ENCODE measurements around the gene EXOSC9. TPM values are rescaled to one million over a fixed set of nuclear protein-coding genes. Genes with fewer than 3 reads are reported as not detected.
A peak's percentile ranks its signal among the peaks of the same experiment; 100 is the strongest.

Gene EXOSC9
- total RNA-seq, 2 experiments from 2014 or later, result 54.2 to 56.8 TPM

DNA sequence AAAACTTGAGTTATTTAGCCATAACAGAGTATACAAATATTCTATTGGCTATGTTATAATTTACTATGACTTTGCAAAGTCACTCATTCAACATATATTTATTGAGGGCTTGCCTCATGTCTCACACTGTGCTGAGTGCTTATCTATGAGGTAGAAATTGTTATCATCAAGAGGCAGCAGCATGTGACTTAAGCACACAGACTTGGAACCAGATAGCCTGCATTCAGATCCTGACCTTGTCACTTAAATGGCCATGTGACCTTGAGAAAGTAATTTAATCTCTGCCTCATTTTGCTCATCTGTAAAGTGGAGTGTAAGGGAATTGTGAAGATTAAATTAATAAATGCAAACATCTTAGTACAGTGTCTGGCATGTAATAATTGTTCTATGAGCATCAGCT is 10.1 kb upstream of the EXOSC9 start:
- H3K27ac Mint-ChIP-seq, result no peak overlapping the region
- POLR2A ChIA-PET, result interaction anchor here (1.0 kb wide), 1 partner anchor 32 kb away, joined by 3 read pairs; no protein-coding TSS in a partner anchor
- CTCF ChIA-PET, result no interaction called here
- peaks cover 30% of the 10 kb centered on the region for H3K27me3 Mint-ChIP-seq (ENCODE audit: low read depth)
- H3K4me1 Mint-ChIP-seq (ENCODE audit: low read depth), result peaks cover 7% of the 10 kb centered on the region
- DNase-seq, result no peak
- no peaks in the 10 kb centered on the region for H3K9me3 Mint-ChIP-seq (ENCODE audit: insufficient read depth)
- H3K4me3 Mint-ChIP-seq, result no peak overlapping the region
- no peak for ATAC-seq
- no peaks in the 10 kb centered on the region for H3K36me3 Mint-ChIP-seq (ENCODE audit: low read depth)

DNA sequence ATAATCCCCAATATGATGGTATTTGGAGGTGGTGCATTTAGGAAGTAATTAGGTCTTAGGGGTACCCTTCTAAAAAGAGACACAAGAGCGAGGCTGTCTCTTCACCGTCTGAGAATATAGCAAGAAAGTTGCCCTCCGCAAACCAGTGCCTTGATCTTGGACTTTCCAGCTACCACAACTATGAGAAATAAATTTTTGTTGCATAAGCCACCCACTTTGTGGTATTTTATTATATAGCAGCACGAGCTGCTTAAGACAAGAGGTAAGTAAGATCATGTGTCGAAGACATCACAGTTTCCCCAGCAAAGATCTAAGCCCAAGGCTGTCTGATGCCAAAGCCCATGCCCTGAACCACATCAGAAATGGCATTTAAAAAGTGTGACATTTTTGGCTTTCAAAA is 9.6 kb upstream of the EXOSC9 start:
- H3K9me3 Mint-ChIP-seq (ENCODE audit: insufficient read depth), result no peaks in the 10 kb centered on the region
- H3K27me3 Mint-ChIP-seq (ENCODE audit: low read depth), result peaks cover 29% of the 10 kb centered on the region
- no peak for DNase-seq
- ATAC-seq, result no peak
- H3K27ac Mint-ChIP-seq, result no peak overlapping the region
- ChIA-PET CTCF (no interaction called here), POLR2A (no interaction called here)
- H3K36me3 Mint-ChIP-seq (ENCODE audit: low read depth), result no peaks in the 10 kb centered on the region
- peaks cover 11% of the 10 kb centered on the region for H3K4me1 Mint-ChIP-seq (ENCODE audit: low read depth)
- no peak overlapping the region for H3K4me3 Mint-ChIP-seq

DNA sequence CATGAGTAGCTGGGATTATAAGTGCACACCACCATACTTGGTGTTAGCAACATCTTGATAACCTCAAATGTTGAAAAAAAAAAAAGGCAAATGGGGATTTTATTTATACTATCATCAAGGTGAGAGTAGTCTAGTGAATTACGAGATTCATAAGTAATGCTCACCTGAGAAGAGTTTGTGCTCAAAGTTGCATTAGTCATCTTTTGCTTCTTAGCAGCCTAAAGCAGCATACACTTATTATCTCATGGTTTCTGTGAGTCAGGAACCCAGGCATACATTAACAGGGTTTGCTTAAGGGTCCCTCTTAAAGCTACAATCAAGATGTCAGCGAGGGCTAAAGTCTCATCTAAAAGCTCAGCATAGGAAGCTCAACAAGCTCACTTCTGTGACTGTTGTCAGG is 8.2 kb upstream of the EXOSC9 start:
- ChIA-PET CTCF (no interaction called here), POLR2A (no interaction called here)
- ATAC-seq (no peak), DNase-seq (no peak)
- no peak overlapping the region for H3K4me3 Mint-ChIP-seq
- H3K36me3 Mint-ChIP-seq (ENCODE audit: low read depth), result no peaks in the 10 kb centered on the region
- H3K4me1 Mint-ChIP-seq (ENCODE audit: low read depth), result peaks cover 11% of the 10 kb centered on the region
- no peaks in the 10 kb centered on the region for H3K9me3 Mint-ChIP-seq (ENCODE audit: insufficient read depth)
- H3K27me3 Mint-ChIP-seq (ENCODE audit: low read depth), result peaks cover 24% of the 10 kb centered on the region
- no peak overlapping the region for H3K27ac Mint-ChIP-seq

DNA sequence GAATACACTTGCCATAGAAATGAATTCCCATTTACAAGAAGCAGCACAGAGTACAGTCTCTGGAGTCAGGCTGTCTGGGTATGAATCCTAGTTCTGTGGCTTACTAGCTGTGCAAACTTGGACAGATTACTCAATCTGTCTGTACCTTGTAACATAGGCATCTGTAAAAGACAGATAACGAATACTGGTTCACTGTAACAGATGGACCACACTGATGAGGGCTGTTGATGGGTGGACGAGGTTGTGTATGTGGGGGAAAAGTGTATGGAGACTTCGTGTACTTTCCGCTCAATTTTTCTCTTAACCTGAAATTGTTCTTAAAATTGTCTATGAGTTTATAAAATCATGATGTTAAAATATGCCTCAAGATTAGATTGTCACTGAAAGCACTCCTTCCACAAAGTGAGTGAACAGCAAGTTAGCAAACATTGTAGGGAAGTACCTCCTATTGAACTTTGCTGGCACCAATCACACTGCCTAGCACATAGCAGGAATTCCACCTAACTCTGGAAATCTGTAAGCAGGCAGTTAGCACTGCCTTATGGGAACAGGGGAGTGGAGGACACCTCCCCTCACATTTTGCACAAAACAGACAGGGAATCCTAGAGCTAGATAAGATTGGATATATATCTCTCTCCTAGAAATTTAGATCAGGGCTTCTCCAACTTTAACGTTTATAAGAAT is 6.5 kb upstream of the EXOSC9 start:
- Mint-ChIP-seq H3K36me3 (ENCODE audit: low read depth) (no peaks in the 10 kb centered on the region), H3K4me1 (ENCODE audit: low read depth) (peaks cover 18% of the 10 kb centered on the region), H3K27me3 (ENCODE audit: low read depth) (peaks cover 18% of the 10 kb centered on the region), H3K27ac (no peak overlapping the region), H3K4me3 (no peak overlapping the region), H3K9me3 (ENCODE audit: insufficient read depth) (no peaks in the 10 kb centered on the region)
- DNase-seq (no peak), ATAC-seq (no peak)
- ChIA-PET POLR2A (no interaction called here), CTCF (no interaction called here)

DNA sequence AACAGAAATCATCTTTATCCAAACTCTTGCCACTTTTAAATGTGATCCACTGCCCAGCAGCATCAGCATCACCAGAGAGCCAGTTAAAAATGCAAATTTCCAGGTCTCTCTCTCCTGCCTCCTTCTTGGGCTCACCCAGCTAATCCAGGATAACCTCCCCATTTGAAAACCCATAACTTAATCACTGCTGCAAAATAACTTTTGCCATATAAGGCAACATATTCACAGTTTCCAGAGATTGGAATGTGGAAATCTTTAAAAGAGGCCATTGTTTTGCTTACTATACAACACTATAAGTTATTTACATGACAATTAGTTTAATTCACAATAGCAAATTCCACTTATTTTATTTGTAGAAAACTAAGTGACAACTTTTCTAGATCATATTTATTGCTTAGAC is 4.8 kb upstream of the EXOSC9 start:
- H3K4me3 Mint-ChIP-seq, result no peak overlapping the region
- no peak for DNase-seq
- peaks cover 10% of the 10 kb centered on the region for H3K27me3 Mint-ChIP-seq (ENCODE audit: low read depth)
- POLR2A ChIA-PET, result no interaction called here
- peaks cover 3% of the 10 kb centered on the region for H3K36me3 Mint-ChIP-seq (ENCODE audit: low read depth)
- H3K9me3 Mint-ChIP-seq (ENCODE audit: insufficient read depth), result no peaks in the 10 kb centered on the region
- no peak for ATAC-seq
- H3K27ac Mint-ChIP-seq, result no peak overlapping the region
- H3K4me1 Mint-ChIP-seq (ENCODE audit: low read depth), result peaks cover 31% of the 10 kb centered on the region
- CTCF ChIA-PET, result no interaction called here

DNA sequence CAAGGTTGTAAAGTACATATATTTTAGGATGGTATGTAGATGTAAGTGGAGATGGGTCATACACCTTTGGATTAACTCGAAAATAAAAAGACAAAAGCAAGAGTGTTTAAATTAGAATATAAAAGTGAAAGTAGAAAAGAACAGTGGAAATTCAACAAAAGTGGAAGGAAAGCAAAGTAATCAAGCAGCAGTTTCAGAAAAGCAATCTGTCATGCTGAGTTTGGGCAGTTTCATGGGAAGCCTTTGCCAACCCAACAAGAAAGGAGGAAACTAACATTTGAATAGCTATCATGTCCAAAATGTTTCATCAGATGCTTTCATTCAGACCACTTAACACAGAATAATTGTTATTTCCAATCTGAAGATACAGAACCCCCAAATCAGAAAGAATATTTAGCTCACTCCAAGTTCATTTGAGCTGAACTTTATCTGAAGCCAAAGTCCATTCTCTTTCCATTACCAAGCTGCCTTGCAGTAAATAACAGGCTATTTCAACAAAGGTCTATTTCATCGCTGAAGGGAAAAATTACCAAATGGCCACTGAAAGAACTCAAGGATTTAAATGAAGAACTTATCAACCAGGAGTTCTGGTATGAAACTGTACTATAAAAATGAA is 1.8 kb upstream of the EXOSC9 start:
- ATAC-seq (no peak), DNase-seq (no peak)
- Mint-ChIP-seq H3K27ac (peak overlapping the region; percentile 11), H3K9me3 (ENCODE audit: insufficient read depth) (no peaks in the 10 kb centered on the region), H3K36me3 (ENCODE audit: low read depth) (peaks cover 18% of the 10 kb centered on the region), H3K27me3 (ENCODE audit: low read depth) (peaks cover 8% of the 10 kb centered on the region), H3K4me1 (ENCODE audit: low read depth) (peaks cover 47% of the 10 kb centered on the region), H3K4me3 (peak overlapping the region; percentile 6)
- CTCF ChIA-PET, result interaction anchor here (1.0 kb wide), 1 partner anchor 102 kb away, joined by 3 read pairs; the partner anchor contains the start of gene ANXA5
- POLR2A ChIA-PET, result interaction anchor here (0.6 to 2.4 kb wide), 2 partner anchors 25 to 545 kb away, joined by 4 to 9 read pairs; partner anchors contain the start of gene CCNA2

DNA sequence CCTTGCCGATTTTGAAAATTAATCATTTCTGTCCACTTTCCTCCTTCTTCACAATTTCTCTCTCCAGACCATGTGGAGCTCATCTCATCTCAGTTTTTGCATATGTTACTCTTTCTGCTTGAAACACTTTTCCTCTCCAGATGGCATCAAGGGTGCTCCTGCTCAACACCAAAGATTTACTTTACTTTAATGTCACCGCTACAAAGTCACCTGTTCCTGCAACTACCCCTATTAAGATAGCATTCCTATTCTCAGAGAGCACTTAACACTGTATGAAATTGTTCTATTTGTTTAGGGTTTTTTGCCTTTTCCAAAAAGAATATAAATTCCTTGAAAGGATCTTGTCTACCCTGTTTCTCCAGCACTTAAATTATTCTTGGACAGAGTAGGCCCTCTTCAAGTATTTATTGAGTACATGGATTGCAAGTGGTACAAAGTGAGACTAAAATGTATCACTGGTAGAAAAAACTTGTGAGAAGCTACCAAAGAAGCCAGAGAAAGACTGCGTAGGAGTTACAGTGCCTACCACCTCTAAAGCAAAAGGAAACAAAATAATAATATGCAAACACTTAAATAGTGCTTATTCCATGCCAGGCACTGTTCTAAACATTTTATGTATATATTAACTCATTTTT is 1.1 kb upstream of the EXOSC9 start:
- peak overlapping the region; percentile 95 for H3K27ac Mint-ChIP-seq
- ChIA-PET CTCF (interaction anchor here (1.0 kb wide), 1 partner anchor 103 kb away, joined by 3 read pairs; the partner anchor contains the start of gene ANXA5), POLR2A (interaction anchor here (0.6 to 2.4 kb wide), 4 partner anchors 23 to 545 kb away, joined by 3 to 10 read pairs (median 6); partner anchors contain the start of gene CCNA2)
- ATAC-seq (no peak), DNase-seq (no peak)
- peaks cover 4% of the 10 kb centered on the region for H3K27me3 Mint-ChIP-seq (ENCODE audit: low read depth)
- peaks cover 23% of the 10 kb centered on the region for H3K36me3 Mint-ChIP-seq (ENCODE audit: low read depth)
- H3K9me3 Mint-ChIP-seq (ENCODE audit: insufficient read depth), result no peaks in the 10 kb centered on the region
- H3K4me3 Mint-ChIP-seq, result peak overlapping the region; percentile 92
- H3K4me1 Mint-ChIP-seq (ENCODE audit: low read depth), result peaks cover 47% of the 10 kb centered on the region

DNA sequence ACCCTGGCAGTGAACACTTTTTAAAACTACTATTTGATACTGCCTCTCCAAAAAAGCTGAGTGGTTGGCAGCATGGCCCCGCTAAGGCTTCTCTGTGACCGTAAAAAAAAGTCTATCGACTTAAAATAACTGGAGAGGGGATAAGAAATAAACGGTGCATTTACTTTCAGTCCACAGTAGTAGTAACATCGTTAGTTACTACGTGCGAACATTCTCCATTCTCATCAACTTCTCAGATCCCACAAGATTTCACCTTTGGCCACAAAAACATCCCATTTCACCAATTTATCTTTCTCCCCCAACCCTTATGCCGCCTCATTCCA is 524 bp upstream of the EXOSC9 start:
- Mint-ChIP-seq H3K27me3 (ENCODE audit: low read depth) (peaks cover 4% of the 10 kb centered on the region), H3K4me1 (ENCODE audit: low read depth) (peaks cover 47% of the 10 kb centered on the region), H3K36me3 (ENCODE audit: low read depth) (peaks cover 29% of the 10 kb centered on the region), H3K9me3 (ENCODE audit: insufficient read depth) (no peaks in the 10 kb centered on the region), H3K4me3 (peak overlapping the region; percentile 92), H3K27ac (peak overlapping the region; percentile 95)
- ChIA-PET POLR2A (interaction anchor here (1.2 to 2.4 kb wide), 5 partner anchors 11 to 69 kb away, joined by 3 to 10 read pairs (median 8); partner anchors contain the start of gene CCNA2), CTCF (interaction anchor here (1.0 kb wide), 1 partner anchor 24 kb away, joined by 3 read pairs; the partner anchor contains the start of gene CCNA2)
- ATAC-seq (peak; percentile 8), DNase-seq (no peak)

DNA sequence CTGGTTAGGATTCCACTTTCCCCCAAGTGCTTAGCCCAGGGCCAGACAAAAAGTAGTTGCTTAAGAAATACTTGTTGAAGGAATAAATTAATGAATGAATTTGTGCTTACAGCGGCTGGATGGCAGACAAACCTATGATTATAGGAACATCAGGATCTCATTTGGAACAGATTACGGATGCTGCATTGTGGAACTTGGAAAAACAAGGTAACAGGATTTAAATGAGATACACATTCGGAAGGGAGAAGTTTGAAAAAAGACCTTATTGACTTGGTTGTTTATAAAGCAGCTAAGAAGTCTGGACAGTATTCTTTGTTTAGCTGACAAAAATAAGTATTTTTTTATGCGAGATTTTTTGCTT is 572 bp downstream of the EXOSC9 start:
- H3K27ac Mint-ChIP-seq, result peak overlapping the region; percentile 95
- peaks cover 39% of the 10 kb centered on the region for H3K36me3 Mint-ChIP-seq (ENCODE audit: low read depth)
- CTCF ChIA-PET, result interaction anchor here (1.0 kb wide), 2 partner anchors 9 to 22 kb away, joined by 3 to 5 read pairs; partner anchors contain the start of gene CCNA2
- no peak for DNase-seq
- H3K4me3 Mint-ChIP-seq, result peak overlapping the region; percentile 92
- ATAC-seq, result no peak
- no peaks in the 10 kb centered on the region for H3K27me3 Mint-ChIP-seq (ENCODE audit: low read depth)
- POLR2A ChIA-PET, result interaction anchor here (0.7 to 1.8 kb wide), 7 partner anchors 10 to 1122 kb away, joined by 3 to 10 read pairs (median 6); partner anchors contain the start of gene CCNA2
- H3K4me1 Mint-ChIP-seq (ENCODE audit: low read depth), result peaks cover 39% of the 10 kb centered on the region
- no peaks in the 10 kb centered on the region for H3K9me3 Mint-ChIP-seq (ENCODE audit: insufficient read depth)

DNA sequence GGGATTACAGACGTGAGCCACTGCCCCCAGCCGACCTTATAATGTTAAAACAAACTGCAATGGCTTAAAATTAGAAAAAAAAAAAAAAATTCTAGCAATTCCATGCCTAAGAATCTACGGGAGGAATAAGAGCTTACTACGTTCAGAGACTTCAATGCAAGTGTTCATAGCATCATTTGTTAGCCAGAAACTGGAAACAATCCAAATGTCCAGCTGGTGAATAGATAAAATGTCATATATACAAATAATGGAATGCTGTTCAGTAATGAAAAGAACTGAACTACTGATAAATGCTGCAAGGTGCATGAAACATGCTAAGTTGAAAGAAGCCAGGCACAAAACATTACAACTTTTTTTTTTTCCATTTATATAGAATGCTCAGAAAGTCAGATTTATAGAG is 5.3 kb downstream of the EXOSC9 start:
- H3K9me3 Mint-ChIP-seq (ENCODE audit: insufficient read depth), result no peaks in the 10 kb centered on the region
- H3K36me3 Mint-ChIP-seq (ENCODE audit: low read depth), result peaks cover 60% of the 10 kb centered on the region
- no peak overlapping the region for H3K27ac Mint-ChIP-seq
- no peak overlapping the region for H3K4me3 Mint-ChIP-seq
- ChIA-PET POLR2A (interaction anchor here (1.2 to 1.4 kb wide), 2 partner anchors 11 to 17 kb away, joined by 3 read pairs; no protein-coding TSS in a partner anchor), CTCF (no interaction called here)
- ATAC-seq, result no peak
- peaks cover 36% of the 10 kb centered on the region for H3K4me1 Mint-ChIP-seq (ENCODE audit: low read depth)
- no peak for DNase-seq
- no peaks in the 10 kb centered on the region for H3K27me3 Mint-ChIP-seq (ENCODE audit: low read depth)

DNA sequence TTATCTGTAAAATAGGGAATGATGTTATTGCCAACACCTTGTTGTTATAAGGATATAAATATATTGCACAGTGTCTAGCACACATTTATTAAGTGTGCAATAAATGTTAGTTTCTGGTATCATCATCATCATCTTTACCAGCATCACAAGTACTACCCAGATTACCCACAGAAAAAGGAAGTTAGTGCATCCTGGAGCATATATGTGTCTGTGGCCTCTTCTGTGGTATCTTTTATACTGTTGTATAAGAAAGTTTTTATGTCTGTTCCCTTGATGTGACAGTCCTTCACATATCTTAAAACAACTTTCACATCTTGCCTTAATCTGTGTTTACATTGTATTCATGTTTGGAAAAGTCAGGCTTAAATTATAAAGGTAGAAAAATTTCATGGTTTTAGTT is 10.0 kb downstream of the EXOSC9 start:
- H3K4me1 Mint-ChIP-seq (ENCODE audit: low read depth), result peaks cover 29% of the 10 kb centered on the region
- peak overlapping the region; percentile 71 for H3K27ac Mint-ChIP-seq
- no peaks in the 10 kb centered on the region for H3K27me3 Mint-ChIP-seq (ENCODE audit: low read depth)
- H3K9me3 Mint-ChIP-seq (ENCODE audit: insufficient read depth), result no peaks in the 10 kb centered on the region
- DNase-seq, result no peak
- CTCF ChIA-PET, result interaction anchor here (1.6 kb wide), 1 partner anchor 9 kb away, joined by 5 read pairs; no protein-coding TSS in a partner anchor
- peaks cover 53% of the 10 kb centered on the region for H3K36me3 Mint-ChIP-seq (ENCODE audit: low read depth)
- H3K4me3 Mint-ChIP-seq, result no peak overlapping the region
- ATAC-seq, result peak; percentile 76
- POLR2A ChIA-PET, result interaction anchor here (0.8 to 2.3 kb wide), 3 partner anchors 10 to 13 kb away, joined by 3 to 8 read pairs (median 5); partner anchors contain the start of gene EXOSC9

DNA sequence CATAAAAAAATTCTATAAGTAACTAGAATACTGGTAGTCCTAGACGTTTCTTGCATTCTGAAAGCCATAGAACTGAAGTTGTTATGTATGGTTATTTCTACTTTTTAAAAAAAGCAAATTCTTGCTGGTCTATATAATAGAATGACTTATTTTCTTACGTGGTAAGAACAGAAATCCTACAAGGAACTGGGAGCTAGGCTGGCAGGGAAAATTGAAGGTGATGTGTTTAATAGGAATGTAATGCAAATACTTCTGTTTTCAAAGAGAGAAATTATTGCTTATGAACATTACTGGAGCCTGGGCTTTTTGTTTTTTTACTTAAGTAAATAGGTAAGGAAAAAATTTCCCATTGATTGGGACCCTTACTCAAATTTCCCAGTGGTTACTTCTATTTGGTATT is 13.6 kb downstream of the EXOSC9 start:
- Mint-ChIP-seq H3K4me1 (ENCODE audit: low read depth) (peaks cover 56% of the 10 kb centered on the region), H3K27me3 (ENCODE audit: low read depth) (no peaks in the 10 kb centered on the region), H3K4me3 (no peak overlapping the region), H3K27ac (no peak overlapping the region), H3K36me3 (ENCODE audit: low read depth) (peaks cover 67% of the 10 kb centered on the region), H3K9me3 (ENCODE audit: insufficient read depth) (no peaks in the 10 kb centered on the region)
- POLR2A ChIA-PET, result interaction anchor here (0.7 to 2.0 kb wide), 3 partner anchors 8 to 14 kb away, joined by 3 to 8 read pairs (median 6); partner anchors contain the start of genes CCNA2 and EXOSC9
- DNase-seq (no peak), ATAC-seq (no peak)
- CTCF ChIA-PET, result no interaction called here

Data from activated CD8-positive, alpha-beta T cell treated with anti-CD3 and anti-CD28 coated beads, Interleukin-2, amount 10 ng/mL, durations not matched to agents 7 days and 5 days (primary cell).